Mesodermal cell (in vitro differentiated cells): ENCODE measurements around the gene ZNF438.
"Not testable (repeated sequence)": the region's sequence is repeated elsewhere in the genome, so short reads cannot be mapped to it uniquely, and the experiment has no call there.

ENCODE experiments used
- H3K27ac ChIP-seq: 2 replicates; pipeline ENCODE4 v1.7.0; 2013; ENCODE audit warnings: mild to moderate bottlenecking, low read depth, low read length, moderate library complexity; ENCODE audit not compliant: severe bottlenecking
- H3K36me3 ChIP-seq: 2 replicates; pipeline ENCODE4 v1.7.1; 2013; ENCODE audit warnings: mild to moderate bottlenecking, low read length, moderate library complexity; ENCODE audit not compliant: control insufficient read depth, insufficient read depth
- H3K4me1 ChIP-seq: one replicate; pipeline ENCODE4 v1.7.1; 2013; ENCODE audit warnings: mild to moderate bottlenecking, low read length; ENCODE audit not compliant: insufficient read depth, control insufficient read depth, poor library complexity, severe bottlenecking
- H3K4me3 ChIP-seq: 2 replicates; pipeline ENCODE4 v1.7.0; 2013; ENCODE audit warnings: low read length, control low read depth, mild to moderate bottlenecking; ENCODE audit not compliant: insufficient read depth, poor library complexity, severe bottlenecking; ENCODE audit errors: extremely low read depth
- H3K9me3 ChIP-seq: 2 replicates; pipeline ENCODE4 v1.7.1; 2013; ENCODE audit warnings: mild to moderate bottlenecking, low read length, moderate library complexity; ENCODE audit not compliant: control insufficient read depth
- WGBS, 2 experiments: methylation state at CpG; one replicate each; pipeline ENCODE4 v1.1.5; 2013; ENCODE audit warnings: missing lambda C conversion rate in 2 of 2; ENCODE audit not compliant: insufficient coverage in 2 of 2; 5-methylcytosine and 5-hydroxymethylcytosine counted together

Gene ZNF438

GRCh38 chr10:30986053-30986555 lies 45.6 kb downstream of the ZNF438 start:
- Histone ChIP-seq H3K36me3 (no peaks in the 10 kb centered on the region), H3K4me1 (peaks cover 5% of the 10 kb centered on the region), H3K4me3 (no peak overlapping the region), H3K9me3 (no peaks in the 10 kb centered on the region), H3K27ac (no peak overlapping the region)
- 90% methylated on average over 1 of the region's 3 CpGs; no CpG with 5 or more reads in 1 of the 2 experiments for WGBS, 2 experiments

- Histone ChIP-seq H3K4me3 (no peak overlapping the region), H3K4me1 (peaks cover 5% of the 10 kb centered on the region), H3K9me3 (no peaks in the 10 kb centered on the region), H3K27ac (no peak overlapping the region), H3K36me3 (no peaks in the 10 kb centered on the region)
- 100% methylated on average over 1 of the region's 1 CpG; no CpG with 5 or more reads in 1 of the 2 experiments for WGBS, 2 experiments
Observed at GRCh38 chr10:30985512-30985911, 46.2 kb downstream of the ZNF438 start.

GRCh38 chr10:30984563-30985328 lies 46.9 kb downstream of the ZNF438 start:
- H3K4me3 ChIP-seq = no peak overlapping the region
- H3K36me3 ChIP-seq = no peaks in the 10 kb centered on the region
- H3K27ac ChIP-seq = no peak overlapping the region
- WGBS, 2 experiments = 100% methylated on average over 1 to 2 of the region's 4 CpGs
- peaks cover 5% of the 10 kb centered on the region for H3K4me1 ChIP-seq
- peaks cover 1% of the 10 kb centered on the region for H3K9me3 ChIP-seq

GRCh38 chr10:30983209-30983608 lies 48.5 kb downstream of the ZNF438 start:
- 100% methylated on average over 3 of the region's 6 CpGs for WGBS, 2 experiments
- not testable (repeated sequence) for H3K36me3 ChIP-seq, H3K4me1 ChIP-seq, H3K27ac ChIP-seq, H3K9me3 ChIP-seq, H3K4me3 ChIP-seq

- H3K27ac ChIP-seq = no peak overlapping the region
- no peaks in the 10 kb centered on the region for H3K36me3 ChIP-seq
- WGBS, 2 experiments = 92 to 96% methylated on average over 3 to 4 of the region's 7 CpGs
- H3K9me3 ChIP-seq = peaks cover 10% of the 10 kb centered on the region
- H3K4me1 ChIP-seq = peaks cover 3% of the 10 kb centered on the region
- no peak overlapping the region for H3K4me3 ChIP-seq
Observed at GRCh38 chr10:30980951-30981616, 50.6 kb downstream of the ZNF438 start.

GRCh38 chr10:30979956-30980355 lies 51.7 kb downstream of the ZNF438 start:
- WGBS, 2 experiments = 100% methylated on average over 2 to 3 of the region's 4 CpGs
- Histone ChIP-seq H3K4me3 (no peak overlapping the region), H3K36me3 (no peaks in the 10 kb centered on the region), H3K4me1 (no peaks in the 10 kb centered on the region), H3K27ac (no peak overlapping the region), H3K9me3 (peaks cover 10% of the 10 kb centered on the region)

GRCh38 chr10:30978843-30979242 lies 52.8 kb downstream of the ZNF438 start:
- Histone ChIP-seq H3K36me3 (no peaks in the 10 kb centered on the region), H3K9me3 (peaks cover 10% of the 10 kb centered on the region), H3K27ac (no peak overlapping the region), H3K4me1 (no peaks in the 10 kb centered on the region), H3K4me3 (no peak overlapping the region)
- WGBS, 2 experiments = no CpG with 5 or more reads among the region's 2 CpGs

- 92 to 98% methylated on average over 7 to 8 of the region's 8 CpGs for WGBS, 2 experiments
- Histone ChIP-seq H3K9me3 (peaks cover 10% of the 10 kb centered on the region), H3K4me1 (no peaks in the 10 kb centered on the region), H3K4me3 (no peak overlapping the region), H3K36me3 (no peaks in the 10 kb centered on the region), H3K27ac (no peak overlapping the region)
Observed at GRCh38 chr10:30977385-30977784, 54.3 kb downstream of the ZNF438 start.

GRCh38 chr10:30974773-30975415 lies 56.8 kb downstream of the ZNF438 start:
- 86 to 89% methylated on average over 1 of the region's 1 CpG for WGBS, 2 experiments
- Histone ChIP-seq H3K4me1 (no peaks in the 10 kb centered on the region), H3K9me3 (peaks cover 10% of the 10 kb centered on the region), H3K4me3 (no peak overlapping the region), H3K27ac (no peak overlapping the region), H3K36me3 (no peaks in the 10 kb centered on the region)

- Histone ChIP-seq H3K27ac (no peak overlapping the region), H3K36me3 (no peaks in the 10 kb centered on the region), H3K4me3 (no peak overlapping the region), H3K4me1 (no peaks in the 10 kb centered on the region), H3K9me3 (peaks cover 4% of the 10 kb centered on the region)
- 100% methylated on average over 4 of the region's 5 CpGs for WGBS, 2 experiments
Observed at GRCh38 chr10:30974355-30974754, 57.3 kb downstream of the ZNF438 start.
